Activated CD8-positive, alpha-beta memory T cell treated with anti-CD3 and anti-CD28 coated beads for 1 hour (primary cell): ENCODE results near the gene SPATA19.

Source experiments
- DNase-seq, 2 donors: peaks; one replicate each; pipeline ENCODE4 v3.0.0-alpha.2; 2020; ENCODE audit warnings: low read depth in 1 of 2; ENCODE audit errors: extremely low read depth in 1 of 2

SPATA19 gene

GRCh38 chr11:133819114-133819513 lies 26.2 kb downstream of the SPATA19 start:
- DNase-seq, result no peak

DNA sequence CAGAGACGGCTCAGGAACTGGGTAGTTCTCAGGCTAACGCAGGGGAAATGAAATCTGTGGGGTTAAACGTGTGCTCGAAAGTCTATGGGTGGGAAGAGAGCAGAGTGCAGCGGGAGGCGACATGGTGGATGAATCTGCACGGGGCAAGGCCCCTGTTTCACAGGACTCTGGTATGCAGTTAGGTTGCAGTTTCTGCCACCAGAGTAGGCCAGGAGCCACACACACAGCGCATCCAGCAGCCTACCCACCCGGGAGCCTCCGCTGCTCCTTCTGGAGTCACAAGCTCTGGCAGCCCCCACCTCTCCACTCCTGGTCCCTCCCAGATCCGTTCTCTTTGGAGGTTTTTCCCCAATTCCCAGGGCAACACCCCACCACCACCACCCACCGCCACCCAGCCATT lies 27.0 kb downstream of the SPATA19 start:
- DNase-seq, result no peak

DNA sequence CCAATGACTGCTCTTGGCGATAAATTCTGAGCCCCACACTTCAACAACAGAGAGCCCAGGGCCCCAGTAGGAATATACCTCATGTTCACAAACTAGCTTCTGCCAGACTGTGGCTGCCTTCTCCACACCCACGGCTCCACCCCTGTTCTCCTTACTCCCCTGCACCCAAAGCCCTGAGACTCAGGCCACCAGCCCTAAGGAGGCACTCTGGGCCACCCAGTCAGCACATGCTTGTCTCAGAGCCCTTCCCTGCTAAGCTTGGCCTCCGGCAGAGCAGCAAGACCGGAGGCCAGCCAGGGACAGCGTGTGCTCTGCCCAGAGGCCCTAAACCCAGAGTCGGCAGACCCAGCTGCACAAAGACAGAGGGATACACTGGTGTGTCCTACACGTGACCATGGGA lies 27.9 kb downstream of the SPATA19 start:
- DNase-seq, result no peak

- DNase-seq, result no peak
Measured at GRCh38 chr11:133816146-133816870, 29.0 kb downstream of the SPATA19 start.

DNA sequence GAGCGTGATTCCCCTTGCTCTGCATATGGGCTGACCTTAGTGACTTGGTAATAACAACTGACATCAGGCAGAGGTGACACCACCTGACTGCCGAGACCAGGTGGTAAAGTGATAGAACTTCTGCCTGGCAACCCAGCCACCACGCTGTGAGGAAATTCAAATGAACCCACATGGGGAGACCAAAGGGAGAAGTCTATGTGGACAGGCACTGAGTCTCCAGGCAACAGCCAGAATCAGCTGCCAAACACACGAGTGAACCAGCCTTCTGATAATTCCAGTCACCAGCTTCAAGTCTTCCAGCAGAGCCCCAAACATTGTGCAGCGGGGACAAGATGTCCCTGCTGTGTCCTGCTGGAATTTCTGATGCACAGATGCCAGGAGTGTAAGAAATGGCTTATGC lies 29.7 kb downstream of the SPATA19 start:
- DNase-seq, result no peak

DNA sequence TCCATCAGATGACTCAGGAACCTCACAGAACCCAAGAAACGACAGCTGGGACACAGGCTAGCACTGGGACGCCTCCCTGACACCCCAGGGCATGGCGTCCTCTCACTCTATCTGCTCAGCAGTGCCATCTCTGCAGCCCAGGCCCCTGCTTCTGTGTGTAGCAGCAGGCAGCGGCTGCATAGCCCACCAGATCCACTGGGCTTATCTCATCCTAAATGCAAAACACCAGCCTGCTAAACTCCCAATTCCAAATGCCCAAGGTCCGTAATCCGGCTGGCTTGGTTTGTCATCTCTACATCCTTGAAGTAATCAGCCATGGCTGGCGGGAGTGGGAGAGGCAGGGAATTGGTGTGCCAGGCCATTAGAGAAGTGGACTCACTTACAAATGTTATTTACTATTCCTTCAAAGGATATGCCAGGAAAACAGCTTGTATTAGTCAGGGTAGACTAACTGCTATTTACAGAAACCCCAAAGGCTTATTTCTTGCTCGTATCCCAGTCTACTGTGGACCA lies 30.7 kb downstream of the SPATA19 start:
- no peak for DNase-seq

DNA sequence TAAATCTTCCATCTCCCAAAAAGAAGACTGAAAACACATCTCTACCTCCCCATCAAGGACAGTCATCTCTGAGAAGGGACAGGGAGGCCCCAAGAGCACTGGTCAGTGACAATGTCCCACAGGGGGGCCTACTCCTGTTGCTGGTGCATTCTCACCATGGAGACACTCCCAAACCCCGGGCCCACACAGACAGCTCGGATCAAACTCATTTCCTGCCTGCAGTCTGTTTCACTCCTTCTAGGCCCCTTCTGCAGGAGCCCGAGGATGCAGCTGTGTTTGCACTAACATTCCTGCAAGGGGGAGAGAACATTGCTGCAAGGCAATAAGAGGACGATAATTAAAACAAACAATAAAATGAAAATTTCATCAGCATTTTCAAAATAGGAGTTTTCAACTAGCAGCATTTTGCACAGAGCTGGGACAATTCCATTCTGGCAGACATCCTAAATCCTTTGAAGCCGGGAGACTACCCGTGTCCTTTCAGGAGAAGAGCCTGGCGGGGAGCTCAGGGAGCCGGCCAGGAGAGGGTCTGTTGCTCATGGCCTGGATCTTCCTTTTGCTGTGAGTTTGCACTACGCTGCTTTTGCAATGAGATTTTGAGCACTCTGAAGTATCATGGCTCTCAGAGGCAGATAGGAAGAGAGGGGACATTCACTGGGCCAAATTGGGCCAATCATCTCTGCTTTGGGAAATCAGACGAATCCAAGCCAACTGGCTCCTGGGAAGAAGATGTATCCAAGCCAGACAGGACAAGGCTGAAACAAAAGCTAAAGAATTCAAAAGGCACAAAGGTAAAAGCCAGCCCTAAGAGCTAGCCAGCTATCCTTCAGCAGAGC lies 33.2 kb downstream of the SPATA19 start:
- DNase-seq, result no peak

DNA sequence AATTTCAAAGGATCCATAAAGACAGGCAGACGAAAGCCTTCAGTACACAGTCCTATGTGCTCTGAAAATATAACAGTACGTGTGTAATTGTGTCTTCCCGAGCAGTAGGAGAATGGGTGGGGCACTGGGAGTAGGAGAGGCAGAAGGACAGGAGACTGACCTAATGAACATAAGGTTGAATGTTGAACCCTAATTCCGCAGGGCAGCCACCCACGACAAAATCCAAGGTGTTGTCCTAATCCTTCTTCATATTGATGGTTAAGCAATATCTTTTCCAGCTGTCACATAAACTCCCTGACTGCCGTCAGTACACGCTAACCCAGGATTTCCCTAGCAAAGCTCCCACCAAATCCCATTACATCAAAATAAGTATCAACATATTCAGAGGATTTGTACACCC lies 34.5 kb downstream of the SPATA19 start:
- no peak for DNase-seq

- no peak for DNase-seq
Measured at GRCh38 chr11:133809569-133810491, 35.5 kb downstream of the SPATA19 start.

- DNase-seq, result no peak
Measured at GRCh38 chr11:133808393-133809140, 36.7 kb downstream of the SPATA19 start.

DNA sequence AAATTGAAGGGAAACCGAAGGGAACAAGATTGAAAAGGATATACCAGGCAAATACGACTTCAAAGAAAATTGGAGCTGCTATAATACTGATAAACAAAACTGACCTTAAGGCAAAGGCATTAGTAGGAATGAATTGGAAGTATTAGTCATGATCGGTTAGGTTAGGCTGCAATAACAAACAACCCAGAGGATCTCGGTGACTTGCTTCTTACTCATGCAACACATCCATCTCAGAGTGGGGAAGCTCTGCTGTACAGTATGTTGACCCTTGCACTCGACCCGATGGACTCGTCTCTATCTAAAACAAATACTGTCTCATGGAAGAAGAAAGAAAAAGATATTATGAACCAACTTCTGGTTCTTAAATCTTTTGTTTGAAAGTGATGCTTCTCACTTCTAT lies 42.3 kb downstream of the SPATA19 start:
- DNase-seq, result no peak

DNA sequence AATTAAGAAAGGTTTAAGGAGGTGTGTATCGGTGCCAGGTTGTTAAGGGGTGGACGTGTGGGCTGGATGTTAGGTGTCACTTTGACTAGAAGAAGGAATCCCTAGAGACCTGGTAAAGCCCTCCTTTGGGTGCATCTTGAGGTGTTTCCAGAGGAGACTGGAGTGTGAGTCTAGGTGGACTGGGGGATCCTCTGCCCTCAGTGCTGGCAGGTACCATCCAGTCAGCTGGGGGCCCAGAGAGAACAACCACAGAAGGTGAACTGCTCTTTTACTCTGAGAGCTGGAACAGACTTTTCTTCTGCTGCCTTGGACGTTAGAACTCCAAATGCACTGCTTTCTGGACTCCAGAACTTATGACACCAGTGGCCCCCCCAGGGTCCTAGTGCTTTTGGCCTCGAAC lies 44.0 kb downstream of the SPATA19 start:
- no peak for DNase-seq

DNA sequence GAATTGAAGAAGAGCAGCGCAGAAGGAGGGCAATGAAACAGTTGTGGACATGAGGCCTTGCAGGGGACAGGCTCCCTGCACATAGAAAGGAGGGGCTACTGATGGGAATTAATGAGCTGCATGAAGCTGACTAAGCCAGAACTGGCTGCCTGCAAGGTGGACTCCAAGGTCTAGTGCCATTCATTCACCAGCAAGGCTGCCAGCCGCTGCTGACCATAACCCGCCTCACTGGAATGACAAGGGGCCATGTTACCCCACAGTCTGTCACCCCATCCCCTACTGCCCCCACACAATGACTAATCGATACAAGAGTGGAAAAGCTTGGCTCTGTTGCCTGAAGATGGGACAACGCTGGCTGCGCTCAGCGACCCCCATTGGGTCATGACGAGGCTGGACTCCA lies 44.6 kb downstream of the SPATA19 start:
- DNase-seq, result no peak

DNA sequence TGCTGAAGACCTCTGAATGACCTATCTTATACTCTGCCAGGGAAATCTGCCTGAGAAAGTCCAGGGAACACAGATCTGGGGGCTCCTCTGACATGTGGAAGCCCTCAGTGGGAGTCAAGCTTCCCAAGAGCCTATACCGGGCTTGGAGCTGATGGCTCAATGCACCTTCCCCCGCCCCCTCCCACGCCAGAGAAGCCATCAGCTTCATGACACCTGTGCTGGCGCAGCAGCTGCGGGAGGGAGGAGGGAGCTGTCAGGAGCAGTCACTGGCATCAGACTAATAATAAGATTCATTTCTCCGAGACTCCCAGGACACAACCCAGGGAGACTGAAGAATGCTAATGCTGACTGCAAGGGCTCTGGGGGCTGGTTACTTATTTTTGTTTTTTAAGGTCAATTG lies 47.8 kb downstream of the SPATA19 start:
- no peak for DNase-seq

DNA sequence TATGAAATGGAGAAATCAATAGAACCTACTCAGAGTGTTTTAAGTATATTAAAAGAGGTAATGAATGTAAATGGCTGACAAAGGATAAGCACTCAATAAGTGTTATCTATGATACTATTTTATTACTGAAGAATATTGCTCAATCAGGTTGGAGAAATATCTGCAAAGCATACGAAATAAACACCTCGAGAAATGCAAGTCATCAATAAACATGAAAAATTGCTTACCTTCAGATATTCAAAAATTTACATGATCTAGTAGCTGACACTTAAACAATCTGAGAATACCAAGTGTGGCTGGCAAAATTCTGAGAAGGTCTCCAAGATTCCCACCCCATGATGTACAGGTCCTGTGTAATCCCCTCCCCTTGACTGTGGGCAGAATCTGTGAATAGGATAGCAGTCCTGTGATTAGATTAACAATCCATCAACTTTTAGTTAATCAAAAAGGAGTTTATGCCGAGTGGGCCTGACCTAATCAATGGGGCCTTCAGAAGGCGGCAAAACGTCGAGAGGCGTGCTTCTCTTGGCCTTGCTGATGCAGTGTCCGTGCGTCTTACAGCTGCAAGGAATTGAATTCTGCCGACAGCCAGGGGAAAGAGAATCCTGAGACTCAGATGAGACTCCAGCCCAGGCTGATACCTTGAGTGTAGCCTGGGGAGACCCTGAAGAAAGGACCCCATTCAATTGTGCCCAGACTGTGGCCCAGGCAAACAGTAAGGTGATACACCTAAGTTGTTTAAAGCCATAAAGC lies 49.1 kb downstream of the SPATA19 start:
- DNase-seq, result no peak

- DNase-seq, result no peak
Measured at GRCh38 chr11:133795088-133795487, 50.2 kb downstream of the SPATA19 start.

- no peak for DNase-seq
Measured at GRCh38 chr11:133794205-133794604, 51.1 kb downstream of the SPATA19 start.

DNA sequence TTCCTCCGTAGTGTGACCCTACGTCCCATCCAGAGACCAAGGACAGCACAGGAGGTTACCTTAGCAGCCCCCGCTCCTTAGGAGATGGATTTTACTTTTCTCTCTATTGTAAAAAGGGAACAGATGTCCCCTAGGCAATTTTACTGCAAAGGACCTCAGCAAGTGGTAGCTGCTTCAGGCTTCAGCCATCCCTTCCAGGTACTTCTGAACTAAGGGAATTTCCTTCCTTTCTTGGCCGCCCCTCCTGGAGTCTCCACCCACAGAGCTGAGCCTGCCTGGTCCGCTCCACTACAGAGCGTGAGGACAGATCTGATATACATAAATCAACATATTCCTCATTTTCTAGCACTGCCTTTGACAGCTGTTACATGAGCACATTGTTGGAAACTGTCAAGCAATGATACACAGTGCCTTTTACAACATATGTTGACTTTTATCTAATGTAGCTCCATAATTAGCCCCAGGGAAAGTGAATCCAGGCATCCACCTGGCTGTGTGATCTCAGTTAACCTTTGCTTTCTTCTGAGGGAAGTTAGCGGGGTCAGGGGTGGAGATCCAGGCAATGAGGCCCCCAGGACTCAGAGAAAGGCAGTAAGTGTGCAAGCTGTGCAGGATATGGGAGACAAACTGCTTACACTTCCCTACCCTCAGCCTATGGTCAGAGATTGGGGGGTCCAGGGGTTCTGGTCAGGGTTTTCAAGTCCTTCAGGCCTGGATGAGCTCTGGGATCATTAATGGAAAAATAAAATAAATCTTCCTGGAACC lies 51.9 kb downstream of the SPATA19 start:
- DNase-seq, result no peak

- DNase-seq, result no peak
Measured at GRCh38 chr11:133790995-133791394, 54.3 kb downstream of the SPATA19 start.
